ENCODE data around the gene ARMCX5. TPM values are rescaled to one million over a fixed set of nuclear protein-coding genes. Genes with fewer than 3 reads are reported as not detected.
A peak's percentile ranks its signal among the peaks of the same experiment; 100 is the strongest.

Gene ARMCX5
- total RNA-seq, 4 donors from 2014 or later, result 14.4 to 25.1 (median 19.5) TPM

DNA sequence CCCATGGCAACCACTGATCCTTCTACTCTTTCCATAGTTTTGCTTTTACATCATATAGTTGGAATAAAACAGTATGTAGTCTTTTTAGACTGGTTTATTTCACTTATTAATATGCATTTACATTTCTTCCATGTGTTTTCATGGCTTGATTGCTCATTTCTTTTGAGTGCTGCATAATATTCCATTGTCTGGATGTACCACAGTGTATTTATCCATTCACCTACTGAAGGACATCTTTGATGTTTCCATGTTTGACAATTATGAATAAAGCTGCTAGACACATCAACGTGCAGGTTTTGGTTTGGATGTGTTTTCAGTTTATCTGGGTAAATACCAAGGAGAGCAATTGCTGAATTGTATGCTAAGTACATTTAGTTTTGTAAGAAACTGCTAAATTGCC, 38.2 kb downstream of the ARMCX5 start:
- H3K4me3 ChIP-seq (ENCODE audit: low read depth, poor library complexity, severe bottlenecking), result no peak overlapping the region
- intact Hi-C loops (cut with DNase I; ENCODE audit: low total_unique reads), result no loop called here
- 69 to 82% methylated on average over 1 of the region's 1 CpG for WGBS, 2 donors
- DNase-seq (ENCODE audit: low spot score in 2 of 2), result no peak
- TF ChIP-seq, protein P1, sequence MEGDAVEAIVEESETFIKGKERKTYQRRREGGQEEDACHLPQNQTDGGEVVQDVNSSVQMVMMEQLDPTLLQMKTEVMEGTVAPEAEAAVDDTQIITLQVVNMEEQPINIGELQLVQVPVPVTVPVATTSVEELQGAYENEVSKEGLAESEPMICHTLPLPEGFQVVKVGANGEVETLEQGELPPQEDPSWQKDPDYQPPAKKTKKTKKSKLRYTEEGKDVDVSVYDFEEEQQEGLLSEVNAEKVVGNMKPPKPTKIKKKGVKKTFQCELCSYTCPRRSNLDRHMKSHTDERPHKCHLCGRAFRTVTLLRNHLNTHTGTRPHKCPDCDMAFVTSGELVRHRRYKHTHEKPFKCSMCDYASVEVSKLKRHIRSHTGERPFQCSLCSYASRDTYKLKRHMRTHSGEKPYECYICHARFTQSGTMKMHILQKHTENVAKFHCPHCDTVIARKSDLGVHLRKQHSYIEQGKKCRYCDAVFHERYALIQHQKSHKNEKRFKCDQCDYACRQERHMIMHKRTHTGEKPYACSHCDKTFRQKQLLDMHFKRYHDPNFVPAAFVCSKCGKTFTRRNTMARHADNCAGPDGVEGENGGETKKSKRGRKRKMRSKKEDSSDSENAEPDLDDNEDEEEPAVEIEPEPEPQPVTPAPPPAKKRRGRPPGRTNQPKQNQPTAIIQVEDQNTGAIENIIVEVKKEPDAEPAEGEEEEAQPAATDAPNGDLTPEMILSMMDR (IDR thresholded peaks at IDR 0.05), result no peak
- no peak for TF ChIP-seq POLR2A (IDR thresholded peaks at IDR 0.05)

DNA sequence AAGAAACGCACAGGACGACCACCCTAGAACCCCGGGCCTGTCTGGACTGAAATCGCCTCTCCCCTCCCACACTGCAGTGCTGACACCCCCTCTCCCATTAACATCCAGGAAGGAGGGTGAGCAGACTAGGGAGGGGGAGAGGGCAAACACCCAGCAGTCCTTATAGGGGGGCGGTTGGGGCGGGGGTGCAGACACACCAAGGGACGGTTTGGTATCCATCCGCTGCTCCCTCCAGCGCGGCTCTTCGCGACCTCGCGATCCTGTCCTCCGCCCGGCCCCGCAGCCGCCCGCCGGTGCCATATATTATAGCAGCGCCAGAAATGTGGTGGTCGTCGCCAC, 51.6 kb downstream of the ARMCX5 start:
- TF ChIP-seq POLR2A (IDR thresholded peaks at IDR 0.05), result no peak
- TF ChIP-seq, protein P1 (IDR thresholded peaks at IDR 0.05), result no peak
- intact Hi-C loops (cut with DNase I; ENCODE audit: low total_unique reads), result no loop called here
- DNase-seq (ENCODE audit: low spot score in 2 of 2), result no peak
- H3K4me3 ChIP-seq (ENCODE audit: low read depth, poor library complexity, severe bottlenecking), result peak overlapping the region; percentile 58
- WGBS, 2 donors, result 30 to 35% methylated on average over 2 to 20 of the region's 23 CpGs

DNA sequence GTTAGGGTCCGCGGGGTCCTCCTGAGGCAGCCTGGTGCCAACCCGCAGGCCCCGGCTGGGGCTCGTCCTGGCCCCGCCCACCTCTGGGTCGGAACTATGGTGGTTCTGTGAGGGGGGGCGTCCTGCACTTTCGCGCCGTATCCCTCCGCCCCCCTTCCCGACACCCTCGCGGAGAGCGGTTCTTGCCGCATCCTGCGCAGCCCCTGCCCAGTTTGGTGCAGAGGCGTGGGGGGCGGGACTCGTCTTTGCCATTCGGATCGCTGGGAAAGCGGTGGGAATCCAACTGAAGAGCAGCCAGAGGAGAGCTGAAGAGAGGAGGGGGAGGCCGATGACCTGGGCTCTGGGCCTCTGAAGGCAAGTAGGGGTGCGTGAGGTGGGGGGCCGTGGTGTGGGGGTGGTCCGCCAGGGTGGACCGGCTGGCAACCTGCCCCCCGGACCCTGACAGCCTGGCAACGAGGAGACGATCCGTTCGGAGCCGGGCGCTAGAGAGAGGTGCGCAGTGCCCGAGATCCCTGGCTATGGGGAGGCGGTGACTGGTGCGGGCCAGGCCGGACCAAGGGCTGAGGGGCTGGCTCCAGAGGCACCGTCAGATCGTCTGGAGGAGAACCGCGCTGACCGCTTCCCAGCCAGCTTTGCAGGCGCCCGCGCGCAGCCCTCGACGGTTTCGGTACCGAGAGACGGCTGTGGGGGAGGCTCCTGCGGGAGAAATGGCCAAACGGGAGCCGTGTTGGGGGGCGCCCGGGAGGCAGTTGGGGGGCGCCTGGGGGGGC, 52.1 kb downstream of the ARMCX5 start, which contains the start of gene GPRASP1:
Gene GPRASP1, plus strand, starts transcription at position 242 of the 770 bp plus-strand sequence. CDS start 2,431 bp downstream, outside the sequence.
- peak in 1 of 2 donors; percentile 91 for DNase-seq (ENCODE audit: low spot score in 2 of 2)
- WGBS, 2 donors, result 0 to 36% methylated on average over 13 to 19 of the region's 61 CpGs
- intact Hi-C loops (cut with DNase I; ENCODE audit: low total_unique reads), result no loop called here
- H3K4me3 ChIP-seq (ENCODE audit: low read depth, poor library complexity, severe bottlenecking), result peak within 1 kb of the TSS; percentile 58
- no peak for TF ChIP-seq POLR2A (IDR thresholded peaks at IDR 0.05)
- TF ChIP-seq, protein P1 (IDR thresholded peaks at IDR 0.05), result no peak

DNA sequence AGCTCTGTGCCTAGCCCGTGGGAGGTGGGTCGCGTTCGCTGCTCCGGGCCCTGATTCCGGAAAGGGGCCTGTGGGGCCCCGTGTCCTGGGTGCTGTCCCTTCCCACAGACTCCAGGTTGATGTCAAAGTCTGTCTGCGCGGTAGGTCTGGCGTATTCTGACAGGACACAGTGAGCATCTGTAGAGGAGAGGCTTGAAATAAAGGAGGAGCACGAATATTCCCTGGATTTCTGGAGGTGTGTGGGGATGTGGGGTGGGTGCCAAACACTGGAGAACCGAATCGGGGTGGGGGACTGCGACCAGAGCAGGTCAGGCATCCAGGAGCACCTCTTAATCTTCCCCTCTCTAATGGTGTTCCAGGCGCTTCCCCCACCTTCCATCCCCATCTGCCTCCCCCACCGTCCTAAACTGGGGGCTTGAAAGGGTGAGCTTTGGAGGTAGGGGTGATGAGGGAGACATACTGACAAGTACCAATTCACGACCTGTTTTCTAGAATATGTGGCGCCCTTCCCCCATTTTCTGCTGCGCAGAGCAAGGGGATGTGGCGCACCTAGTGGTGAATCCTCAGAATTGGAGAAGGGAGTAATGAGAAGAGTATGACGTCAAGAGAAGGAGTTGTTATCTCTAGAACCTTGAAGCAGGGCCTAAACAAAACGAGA, 52.8 kb downstream of the ARMCX5 start:
- TF ChIP-seq, protein P1 (IDR thresholded peaks at IDR 0.05), result no peak
- TF ChIP-seq POLR2A (IDR thresholded peaks at IDR 0.05), result no peak
- 9 to 30% methylated on average over 15 to 17 of the region's 22 CpGs for WGBS, 2 donors
- intact Hi-C loops (cut with DNase I; ENCODE audit: low total_unique reads), result no loop called here
- H3K4me3 ChIP-seq (ENCODE audit: low read depth, poor library complexity, severe bottlenecking), result peak overlapping the region; percentile 58
- no peak for DNase-seq (ENCODE audit: low spot score in 2 of 2)

Other genes with a start within 250 kb of the ARMCX5 start
- not detected for gene NXF2B, start 159.5 kb upstream of the ARMCX5 start, total RNA-seq
- not detected for gene TCP11X2, start 127.7 kb upstream of the ARMCX5 start, total RNA-seq
- not detected for gene TMSB15A, start 82.8 kb upstream of the ARMCX5 start, total RNA-seq
- 1 to 10 TPM; 3.6 to 5.1 (median 4.2) TPM for gene GPRASP1, start 52.0 kb downstream of the ARMCX5 start, total RNA-seq
- gene GPRASP2, start 112.9 kb downstream of the ARMCX5 start, total RNA-seq, result 10 to 100 TPM in 2 of 4 donors, 1 to 10 TPM in 2; 4.4 to 14.7 (median 9.5) TPM
- 1 to 10 TPM; 2.6 to 3.8 (median 3.1) TPM for gene GPRASP3, start 121.2 kb downstream of the ARMCX5 start, total RNA-seq